Measurements from ENCODE around the gene TDRD15.
"Not testable (repeated sequence)": the region's sequence is repeated elsewhere in the genome, so short reads cannot be mapped to it uniquely, and the experiment has no call there.

The TDRD15 gene

DNA sequence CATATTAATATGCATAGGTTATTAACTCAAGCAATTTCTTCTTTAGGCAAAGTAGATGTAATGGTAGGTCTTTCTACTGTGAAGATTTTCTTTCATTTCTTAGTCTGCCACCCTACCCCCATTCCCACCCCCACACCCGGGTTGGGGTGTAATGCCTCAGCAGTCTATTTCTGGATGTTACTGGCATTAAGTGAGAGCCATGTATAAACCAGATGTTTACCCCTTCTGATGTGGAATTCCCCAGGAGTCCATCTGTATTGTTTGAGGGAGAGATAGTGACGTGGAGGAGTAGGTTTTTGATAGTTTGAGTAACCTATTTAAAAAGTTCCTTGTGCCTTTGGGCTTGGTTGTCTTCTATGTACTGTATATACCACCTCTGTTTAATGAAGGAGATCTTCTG lies 11.8 kb downstream of the TDRD15 start:
- ChIA-PET POLR2A (no interaction called here), CTCF (no interaction called here)
- DNase-seq (ENCODE audit: extremely low spot score), result no peak
- TF ChIP-seq, protein P1, sequence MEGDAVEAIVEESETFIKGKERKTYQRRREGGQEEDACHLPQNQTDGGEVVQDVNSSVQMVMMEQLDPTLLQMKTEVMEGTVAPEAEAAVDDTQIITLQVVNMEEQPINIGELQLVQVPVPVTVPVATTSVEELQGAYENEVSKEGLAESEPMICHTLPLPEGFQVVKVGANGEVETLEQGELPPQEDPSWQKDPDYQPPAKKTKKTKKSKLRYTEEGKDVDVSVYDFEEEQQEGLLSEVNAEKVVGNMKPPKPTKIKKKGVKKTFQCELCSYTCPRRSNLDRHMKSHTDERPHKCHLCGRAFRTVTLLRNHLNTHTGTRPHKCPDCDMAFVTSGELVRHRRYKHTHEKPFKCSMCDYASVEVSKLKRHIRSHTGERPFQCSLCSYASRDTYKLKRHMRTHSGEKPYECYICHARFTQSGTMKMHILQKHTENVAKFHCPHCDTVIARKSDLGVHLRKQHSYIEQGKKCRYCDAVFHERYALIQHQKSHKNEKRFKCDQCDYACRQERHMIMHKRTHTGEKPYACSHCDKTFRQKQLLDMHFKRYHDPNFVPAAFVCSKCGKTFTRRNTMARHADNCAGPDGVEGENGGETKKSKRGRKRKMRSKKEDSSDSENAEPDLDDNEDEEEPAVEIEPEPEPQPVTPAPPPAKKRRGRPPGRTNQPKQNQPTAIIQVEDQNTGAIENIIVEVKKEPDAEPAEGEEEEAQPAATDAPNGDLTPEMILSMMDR (IDR thresholded peaks at IDR 0.05; ENCODE audit: control extremely low read depth, extremely low read depth, low read depth, missing control alignments), result no peak

DNA sequence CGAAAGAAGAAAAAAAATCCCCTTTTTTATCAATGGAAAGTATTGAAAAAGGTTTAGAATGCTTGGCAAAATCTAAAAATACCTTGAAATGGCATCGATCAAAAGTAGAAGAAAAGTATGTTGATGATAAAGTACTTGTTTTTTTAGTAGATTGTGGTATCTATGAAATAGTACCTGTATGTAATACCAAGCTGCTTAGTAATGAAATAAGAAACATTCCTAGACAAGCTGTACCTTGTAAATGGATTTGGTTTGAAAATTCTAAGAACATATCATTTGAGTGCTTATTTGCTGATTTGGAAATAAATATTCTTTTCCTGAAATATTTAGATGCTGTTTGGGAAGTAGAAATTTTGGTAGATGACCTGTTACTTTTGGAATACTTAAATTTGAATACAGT lies 18.4 kb downstream of the TDRD15 start:
- TF ChIP-seq, protein P1 (IDR thresholded peaks at IDR 0.05; ENCODE audit: control extremely low read depth, extremely low read depth, low read depth, missing control alignments), result no peak
- ChIA-PET POLR2A (no interaction called here), CTCF (interaction anchor here (2.3 kb wide), 1 partner anchor 25 kb away, joined by 6 read pairs; no protein-coding TSS in a partner anchor)
- DNase-seq (ENCODE audit: extremely low spot score), result no peak

DNA sequence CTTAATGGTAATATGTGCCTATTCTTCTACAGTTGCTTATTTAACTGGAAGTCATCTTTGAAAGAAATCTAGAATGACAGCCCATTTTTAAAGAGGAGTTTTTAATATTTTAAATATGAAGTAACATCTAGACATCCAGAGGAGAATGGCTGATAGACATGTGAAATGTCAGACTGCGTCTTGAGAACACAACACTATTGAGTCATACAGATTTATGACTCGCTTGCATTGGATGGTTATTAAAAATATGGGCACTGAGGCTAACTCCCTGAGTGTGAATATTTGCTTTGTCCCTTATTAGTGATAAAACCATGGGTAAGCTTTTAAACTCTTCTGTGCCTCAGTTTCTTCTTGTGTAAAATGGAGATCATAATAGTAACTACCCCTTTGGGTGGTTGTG lies 22.9 kb downstream of the TDRD15 start:
- TF ChIP-seq, protein P1 (IDR thresholded peaks at IDR 0.05; ENCODE audit: control extremely low read depth, extremely low read depth, low read depth, missing control alignments), result no peak
- POLR2A ChIA-PET, result no interaction called here

DNA sequence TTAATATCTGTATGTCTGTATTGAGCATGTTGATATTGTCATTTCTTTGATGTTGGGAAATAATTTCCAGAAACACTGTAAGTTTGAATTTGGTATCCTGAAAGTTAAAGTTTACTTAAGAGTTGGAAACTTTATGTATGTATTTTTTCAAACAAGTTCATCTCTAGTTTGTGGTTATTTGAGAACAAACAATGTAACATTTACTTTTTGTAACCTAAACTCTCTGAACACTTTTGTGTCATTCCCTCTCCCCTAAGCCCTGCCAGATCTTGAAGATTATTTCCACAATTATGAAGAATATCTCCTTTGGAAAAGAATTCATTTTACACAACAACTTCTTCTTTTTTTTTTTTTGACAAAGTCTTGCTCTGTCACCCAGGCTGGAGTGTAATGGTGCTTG lies 24.9 kb downstream of the TDRD15 start:
- CTCF ChIA-PET, result interaction anchor here (1.4 kb wide), 1 partner anchor 10 kb away, joined by 4 read pairs; no protein-coding TSS in a partner anchor
- POLR2A ChIA-PET, result no interaction called here
- no peak for DNase-seq (ENCODE audit: extremely low spot score)
- TF ChIP-seq, protein P1 (IDR thresholded peaks at IDR 0.05; ENCODE audit: control extremely low read depth, extremely low read depth, low read depth, missing control alignments), result no peak

More for the DNA sequence above, 22.9 kb downstream of the TDRD15 start:
- no peak for DNase-seq (ENCODE audit: extremely low spot score)
- CTCF ChIA-PET, result interaction anchor here (1.7 kb wide), 1 partner anchor 10 kb away, joined by 3 read pairs; no protein-coding TSS in a partner anchor

DNA sequence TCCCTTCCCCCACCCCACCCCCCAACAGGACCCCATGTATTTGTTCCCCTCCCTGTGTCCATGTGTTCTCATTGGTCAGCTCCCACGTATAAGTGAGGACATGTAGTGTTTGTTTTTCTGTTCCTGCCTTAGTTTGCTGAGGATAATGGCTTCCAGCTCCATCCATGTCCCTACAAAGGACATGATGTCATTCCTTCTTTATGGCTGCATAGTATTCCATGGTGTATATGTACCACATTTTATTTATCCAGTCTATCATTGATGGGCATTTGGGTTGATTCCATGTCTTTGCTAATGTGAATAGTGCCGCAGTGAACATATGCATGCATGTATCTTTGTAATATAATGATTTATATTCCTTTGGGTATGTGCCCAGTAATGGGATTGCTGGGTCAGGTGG lies 27.5 kb downstream of the TDRD15 start:
- POLR2A ChIA-PET; DNase-seq (ENCODE audit: extremely low spot score); CTCF ChIA-PET: not testable (repeated sequence)

DNA sequence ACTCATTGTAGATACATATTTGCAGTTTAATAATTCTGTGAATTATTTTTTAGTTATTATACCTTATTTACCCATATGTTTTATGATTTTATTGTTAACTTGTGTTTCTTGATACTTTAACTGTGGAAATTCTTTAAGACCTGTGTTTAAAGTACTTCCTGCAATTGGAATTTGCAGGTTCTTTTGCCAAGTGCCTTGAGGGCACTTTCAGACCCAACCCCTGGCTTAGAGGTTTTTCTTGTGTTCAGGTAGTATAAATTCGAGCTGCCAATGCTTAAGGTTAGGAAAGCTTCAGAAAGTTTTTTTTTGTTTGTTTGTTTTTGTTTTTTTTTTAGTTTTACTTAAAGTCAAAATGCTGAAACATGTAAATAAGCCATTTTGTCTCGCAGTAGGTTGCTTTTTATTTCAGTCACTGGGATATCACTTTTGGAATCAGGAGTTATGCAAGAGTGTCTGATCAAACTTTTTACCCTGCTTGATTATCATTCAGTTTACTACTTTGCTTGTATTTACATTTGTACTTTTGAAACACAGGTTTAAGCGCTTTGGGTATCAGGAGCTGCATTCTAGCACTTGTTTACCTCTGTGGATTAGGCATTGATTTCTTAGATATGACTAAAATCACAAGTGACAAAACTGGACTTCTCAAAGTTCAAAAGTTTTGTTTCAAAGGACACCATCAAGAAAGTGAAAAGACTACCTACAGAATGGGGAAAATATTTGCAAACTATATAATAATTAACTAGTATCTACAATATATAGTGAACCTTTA lies 31.8 kb downstream of the TDRD15 start:
- ChIA-PET CTCF (no interaction called here), POLR2A (no interaction called here)
- no peak for DNase-seq (ENCODE audit: extremely low spot score)
- TF ChIP-seq, protein P1 (IDR thresholded peaks at IDR 0.05; ENCODE audit: control extremely low read depth, extremely low read depth, low read depth, missing control alignments), result no peak

DNA sequence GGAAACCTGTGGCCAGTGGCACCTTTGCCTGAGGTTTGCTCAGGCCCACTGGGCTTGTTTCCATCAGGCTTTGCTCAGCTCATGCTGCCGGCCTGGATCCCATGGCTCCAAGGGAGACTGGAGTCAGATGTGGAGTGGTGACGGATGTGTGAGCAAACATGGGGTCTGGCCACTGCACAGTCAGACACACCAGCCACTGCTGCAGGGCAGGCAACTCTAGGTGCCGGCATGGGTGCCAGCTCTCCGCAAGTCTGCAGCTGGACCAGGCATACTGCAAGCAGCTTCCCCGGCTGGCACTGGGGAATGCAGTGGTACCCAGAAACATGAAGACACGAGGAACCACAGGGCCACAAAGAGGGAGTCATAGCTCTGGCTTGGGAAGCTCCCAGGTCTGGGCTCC lies 37.4 kb downstream of the TDRD15 start:
- TF ChIP-seq, protein P1 (IDR thresholded peaks at IDR 0.05; ENCODE audit: control extremely low read depth, extremely low read depth, low read depth, missing control alignments), result no peak
- POLR2A ChIA-PET, result no interaction called here
- DNase-seq (ENCODE audit: extremely low spot score), result no peak

More for the DNA sequence above, 37.4 kb downstream of the TDRD15 start:
- CTCF ChIA-PET, result interaction anchor here (1.0 to 1.6 kb wide), 3 partner anchors 12 to 34 kb away, joined by 3 to 4 read pairs (median 3); no protein-coding TSS in a partner anchor

Measured in GM10248 (cell line).